ENCODE data around the gene UBE2QL1.

GRCh38 chr5:6486074-6486473 is 37.4 kb downstream of the UBE2QL1 start:
- TF ChIP-seq POLR2A (IDR thresholded peaks at IDR 0.05; ENCODE audit: low read depth, low read length): no peak
- TF ChIP-seq POLR2AphosphoS5 (IDR thresholded peaks at IDR 0.05; ENCODE audit: low read depth, low read length): no peak
- no peak for TF ChIP-seq TAF1 (IDR thresholded peaks at IDR 0.05; ENCODE audit: low read depth, low read length)
- TF ChIP-seq SPI1 (IDR thresholded peaks at IDR 0.05; ENCODE audit: low read depth, low read length): no peak
- no peak for TF ChIP-seq PAX5 (IDR thresholded peaks at IDR 0.05; ENCODE audit: insufficient read depth, low read length, severe bottlenecking)
- TF ChIP-seq POU2F2 (IDR thresholded peaks at IDR 0.05; ENCODE audit: low read depth, low read length): no peak

All from GM12891 (cell line).